OCI-LY7 (cell line): ENCODE measurements around the gene SELPLG. TPM values are rescaled to one million over a fixed set of nuclear protein-coding genes. Genes with fewer than 3 reads are reported as not detected.

Source experiments
- BruUV-seq: library from RNA; stranded (reverse); fragments of 400-500 nt; replicated peaks from 2 replicates; lab custom pipeline; 2021; lab: Mats Ljungman, UMichigan
- CTCF ChIA-PET: fragments of 300-600 bp; sonication (Branson Sonifier 250); formaldehyde crosslinking; loops from one replicate; lab custom pipeline; 2022; ENCODE audit warnings: antibody characterized with exemption; ENCODE audit not compliant: unreplicated experiment; lab: Charles Lee
- POLR2A ChIA-PET: fragments of 300-600 bp; sonication (Branson Sonifier 250); formaldehyde crosslinking; loops from one replicate; lab custom pipeline; 2022; ENCODE audit warnings: antibody characterized with exemption; lab: Charles Lee
- DNase-seq: peaks from one replicate; pipeline ENCODE4 v3.0.0-alpha.2; 2015; ENCODE audit warnings: low spot score
- H2AFZ ChIP-seq: fragments of 200-600 bp; sonication (generic), shearing (Covaris generic); 2 replicates; pipeline ENCODE4 v1.6.1; 2014; ENCODE audit warnings: mild to moderate bottlenecking, antibody characterized with exemption, low read length, moderate library complexity
- H3K27ac ChIP-seq: fragments of 200-600 bp; sonication (generic); 2 replicates; pipeline ENCODE4 v1.5.1; 2014; ENCODE audit warnings: mixed run types, low read depth, mild to moderate bottlenecking, moderate library complexity, low read length, inconsistent platforms; ENCODE audit not compliant: poor library complexity, severe bottlenecking
- H3K36me3 ChIP-seq: fragments of 200-600 bp; sonication (generic); 2 replicates; pipeline ENCODE4 v1.6.1; 2014; ENCODE audit warnings: mild to moderate bottlenecking, antibody characterized with exemption, low read length, moderate library complexity, mixed read lengths; ENCODE audit not compliant: insufficient read depth
- H3K4me1 ChIP-seq: fragments of 200-600 bp; sonication (generic); 2 replicates; pipeline ENCODE4 v1.5.1; 2014; ENCODE audit warnings: mild to moderate bottlenecking, low read length; ENCODE audit not compliant: insufficient read depth, poor library complexity, severe bottlenecking
- H3K4me2 ChIP-seq: fragments of 200-600 bp; sonication (generic); 2 replicates; pipeline ENCODE4 v1.6.1; 2014; ENCODE audit warnings: mild to moderate bottlenecking, low read length
- H3K4me3 ChIP-seq: fragments of 200-600 bp; sonication (generic); 2 replicates; pipeline ENCODE4 v1.5.1; 2014; ENCODE audit warnings: mild to moderate bottlenecking, low read depth, low read length; ENCODE audit not compliant: poor library complexity, severe bottlenecking
- H3K79me2 ChIP-seq: fragments of 200-600 bp; sonication (generic); 2 replicates; pipeline ENCODE4 v1.6.1; 2016; ENCODE audit warnings: low read depth, mild to moderate bottlenecking, low read length, moderate library complexity, mixed read lengths; ENCODE audit not compliant: insufficient read depth
- H3K9me2 ChIP-seq: fragments of 200-600 bp; sonication (generic); 2 replicates; pipeline ENCODE4 v1.6.1; 2016; ENCODE audit warnings: mild to moderate bottlenecking, low read length, mixed read lengths; ENCODE audit not compliant: insufficient read depth
- H3K9me3 ChIP-seq: fragments of 200-600 bp; sonication (generic); 2 replicates; pipeline ENCODE4 v1.6.1; 2014; ENCODE audit warnings: mild to moderate bottlenecking, mixed run types, low read length, mixed read lengths
- H4K20me1 ChIP-seq: fragments of 200-600 bp; sonication (generic); 2 replicates; pipeline ENCODE4 v1.6.1; 2014; ENCODE audit warnings: mild to moderate bottlenecking, antibody characterized with exemption, low read length, moderate library complexity, mixed read lengths; ENCODE audit not compliant: insufficient read depth
- CTCF ChIP-seq: fragments of 200-600 bp; sonication (generic); conservative IDR thresholded peaks from 2 replicates; pipeline ENCODE4 v1.5.1; 2014; ENCODE audit warnings: mild to moderate bottlenecking, antibody characterized with exemption, low read length, moderate library complexity, mixed read lengths
- EZH2phosphoT487 ChIP-seq: fragments of 200-600 bp; sonication (generic); IDR thresholded peaks from 2 replicates; pipeline ENCODE4 v1.6.1; 2018; ENCODE audit warnings: low read depth, borderline replicate concordance, mild to moderate bottlenecking, mixed run types, antibody characterized with exemption, low read length, moderate library complexity, mixed read lengths
- intact Hi-C: fragments of 100-400 bp; cut with micrococcal nuclease; formaldehyde crosslinking; loops from one replicate; pipeline ENCODE4 v1.10.0; 2022; ENCODE audit not compliant: unreplicated experiment
- total RNA-seq, 2 experiments: library from RNA; depleted of rRNA in 1 of 2; stranded (reverse); fragments of >200 nt in 1 of 2; shearing (Covaris generic) in 1 of 2; gene quantifications; 2 replicates each; pipeline ENCODE4 v1.2.3, GENCODE V29; 2014 to 2022

SELPLG gene
- total RNA-seq, 2 experiments from 2014 or later = 20.0 to 21.0 TPM

- POLR2A ChIA-PET = interaction anchor here (0.7 kb wide), 1 partner anchor 443 kb away, joined by 3 read pairs; no protein-coding TSS in a partner anchor
- no peaks in the 10 kb centered on the region for H3K36me3 ChIP-seq
- H3K4me1 ChIP-seq = peaks cover 11% of the 10 kb centered on the region
- no peak overlapping the region for H3K4me3 ChIP-seq
- no TSS peak for BruUV-seq
- intact Hi-C loops = no loop called here
- CTCF ChIA-PET = no interaction called here
- no peaks in the 10 kb centered on the region for H3K9me2 ChIP-seq
- H3K9me3 ChIP-seq = no peaks in the 10 kb centered on the region
- H3K79me2 ChIP-seq = no peaks in the 10 kb centered on the region
- H4K20me1 ChIP-seq = no peaks in the 10 kb centered on the region
- TF ChIP-seq CTCF = no peak
- TF ChIP-seq EZH2phosphoT487 = no peak
- H3K4me2 ChIP-seq = no peak overlapping the region
- H3K27ac ChIP-seq = no peak overlapping the region
- no peak overlapping the region for H2AFZ ChIP-seq
- no peak for DNase-seq
Measured at GRCh38 chr12:108583991-108584390, 49.7 kb downstream of the SELPLG start.

GRCh38 chr12:108582978-108583770 is 50.5 kb downstream of the SELPLG start:
- Histone ChIP-seq H3K4me2 (no peak overlapping the region), H3K4me3 (no peak overlapping the region), H3K79me2 (no peaks in the 10 kb centered on the region), H3K9me2 (no peaks in the 10 kb centered on the region), H3K27ac (no peak overlapping the region), H2AFZ (no peak overlapping the region), H3K36me3 (no peaks in the 10 kb centered on the region), H3K4me1 (peaks cover 12% of the 10 kb centered on the region), H3K9me3 (no peaks in the 10 kb centered on the region), H4K20me1 (no peaks in the 10 kb centered on the region)
- CTCF ChIA-PET = no interaction called here
- TF ChIP-seq EZH2phosphoT487 (no peak), CTCF (no peak)
- no peak for DNase-seq
- POLR2A ChIA-PET = no interaction called here
- intact Hi-C loops = no loop called here
- no TSS peak for BruUV-seq

- TF ChIP-seq CTCF (no peak), EZH2phosphoT487 (no peak)
- H3K79me2 ChIP-seq = no peaks in the 10 kb centered on the region
- no peaks in the 10 kb centered on the region for H4K20me1 ChIP-seq
- H3K9me3 ChIP-seq = no peaks in the 10 kb centered on the region
- peaks cover 12% of the 10 kb centered on the region for H3K4me1 ChIP-seq
- H3K9me2 ChIP-seq = no peaks in the 10 kb centered on the region
- ChIA-PET CTCF (no interaction called here), POLR2A (no interaction called here)
- H3K27ac ChIP-seq = no peak overlapping the region
- no peak for DNase-seq
- no peaks in the 10 kb centered on the region for H3K36me3 ChIP-seq
- H2AFZ ChIP-seq = no peak overlapping the region
- intact Hi-C loops = no loop called here
- no TSS peak for BruUV-seq
- no peak overlapping the region for H3K4me2 ChIP-seq
- no peak overlapping the region for H3K4me3 ChIP-seq
Measured at GRCh38 chr12:108582509-108582908, 51.2 kb downstream of the SELPLG start.
